ENCODE data around the gene RFX4. TPM values are rescaled to one million over a fixed set of nuclear protein-coding genes. Genes with fewer than 3 reads are reported as not detected.

RFX4 gene
- total RNA-seq, 1 experiment from 2014 or later: not detected

DNA sequence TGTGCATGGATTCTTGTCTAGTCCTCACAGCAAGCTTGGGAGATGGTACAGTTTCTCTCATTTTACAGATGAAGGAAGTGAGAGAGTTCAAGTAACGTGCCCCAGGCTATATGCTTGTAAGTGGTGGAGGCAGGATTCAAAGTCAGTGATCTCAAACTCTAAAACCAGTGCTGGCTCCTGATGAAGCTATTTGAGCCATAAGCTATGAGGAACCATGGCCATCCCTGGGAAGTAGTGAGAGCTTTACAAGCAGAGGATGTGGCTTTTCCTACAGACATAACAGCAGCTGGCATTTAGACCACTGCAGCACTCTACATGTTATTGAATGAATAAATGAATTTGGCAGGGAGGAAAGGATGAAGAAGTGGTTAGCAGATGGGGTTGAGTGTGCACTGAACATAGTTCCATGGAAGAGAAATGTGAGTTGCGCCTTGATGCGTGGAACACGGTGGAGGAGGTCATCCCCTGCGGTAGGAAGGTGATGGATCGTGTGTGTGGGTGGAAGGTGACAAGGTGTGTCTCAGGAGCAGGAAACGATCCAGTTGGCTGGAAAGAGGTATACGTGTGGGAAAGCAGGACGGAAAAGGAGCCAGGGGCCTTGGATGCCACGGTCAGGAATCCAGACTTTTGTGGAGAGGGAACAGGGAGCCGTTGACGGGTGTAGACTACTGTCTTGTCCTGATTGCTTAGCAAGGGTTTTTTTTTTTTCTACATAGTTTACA, 65.2 kb downstream of the RFX4 start:
- CTCF ChIA-PET: no interaction called here
- Histone ChIP-seq H3K9me3 (ENCODE audit: control insufficient read depth in 1 of 2, insufficient read depth in 1 of 2, low read depth in 1 of 2, low read length in 2 of 2) (no peaks in the 10 kb centered on the region), H3K79me2 (ENCODE audit: insufficient read depth, low read length) (no peaks in the 10 kb centered on the region), H3K27ac (ENCODE audit: low read depth, low read length) (no peak overlapping the region), H3K9ac (ENCODE audit: low read length) (no peak overlapping the region), H2AFZ (ENCODE audit: low read depth, low read length, poor library complexity, severe bottlenecking) (no peak overlapping the region), H4K20me1 (ENCODE audit: insufficient read depth) (no peaks in the 10 kb centered on the region), H3K9me2 (ENCODE audit: insufficient read depth) (no peaks in the 10 kb centered on the region), H3K4me3 (replicated peaks in 1 of 2; ENCODE audit: low read depth in 1 of 2, low read length in 2 of 2) (no peak overlapping the region), H3K36me3 (ENCODE audit: control insufficient read depth in 1 of 2, insufficient read depth in 2 of 2, low read length in 2 of 2) (no peaks in the 10 kb centered on the region), H3K27me3 (ENCODE audit: insufficient read depth, low read length) (no peaks in the 10 kb centered on the region), H3K4me2 (ENCODE audit: low read length) (no peak overlapping the region), H3K4me1 (ENCODE audit: control insufficient read depth in 1 of 2, insufficient read depth in 2 of 2, low read length in 2 of 2) (peaks cover 0 to 3% of the 10 kb centered on the region in 2 experiments; a peak in 1 of 4 replicates)
- TF ChIP-seq POLR2A (IDR thresholded peaks at IDR 0.05; ENCODE audit: borderline replicate concordance, extremely low read depth, insufficient read depth, insufficient read length) (no peak), SIN3A (IDR thresholded peaks at IDR 0.05; ENCODE audit: low read depth) (no peak), CEBPB (IDR thresholded peaks at IDR 0.05; ENCODE audit: low read depth) (no peak), SP1 (IDR thresholded peaks at IDR 0.05; ENCODE audit: low read depth) (no peak), POLR2AphosphoS5 (IDR thresholded peaks at IDR 0.05; ENCODE audit: low read depth, low read length) (no peak), ZBTB33 (IDR thresholded peaks at IDR 0.05; ENCODE audit: extremely low read depth, insufficient replicate concordance, low read length) (no peak)
- TF ChIP-seq, protein P1, sequence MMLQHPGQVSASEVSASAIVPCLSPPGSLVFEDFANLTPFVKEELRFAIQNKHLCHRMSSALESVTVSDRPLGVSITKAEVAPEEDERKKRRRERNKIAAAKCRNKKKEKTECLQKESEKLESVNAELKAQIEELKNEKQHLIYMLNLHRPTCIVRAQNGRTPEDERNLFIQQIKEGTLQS (IDR thresholded peaks at IDR 0.05): no peak
- RAD21 ChIA-PET (ENCODE audit: low non-redundant PET in 1 of 2, low total read pairs in 2 of 2, uncharacterized antibody in 2 of 2, unreplicated experiment in 2 of 2): no interaction called here
- intact Hi-C loops (cut with micrococcal nuclease): no loop called here
- no TSS peak for BruUV-seq (replicated peaks)
- POLR2A ChIA-PET: no interaction called here
- DNase-seq (ENCODE audit: low read depth, low spot score): no peak
- no peak for ATAC-seq

DNA sequence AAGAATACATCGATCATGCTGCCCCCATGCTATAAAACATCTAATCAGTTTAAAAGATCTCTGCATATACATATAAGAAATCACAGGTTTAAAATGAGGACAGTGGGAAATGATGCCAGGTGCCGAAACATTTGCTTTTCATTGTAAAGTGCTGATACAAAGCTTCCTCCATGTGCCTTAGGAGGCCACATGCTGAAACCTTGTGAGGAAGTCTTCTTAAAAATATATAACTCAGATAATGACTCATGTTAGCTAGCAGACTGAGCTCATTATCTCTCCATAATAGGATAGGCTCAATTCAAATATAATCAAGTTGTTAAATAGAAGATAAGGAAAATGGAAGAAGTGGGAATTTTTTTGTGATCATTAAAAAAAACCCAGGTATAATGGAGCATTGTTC, 65.9 kb downstream of the RFX4 start:
- no peak overlapping the region for H3K9ac ChIP-seq (ENCODE audit: low read length)
- no peaks in the 10 kb centered on the region for H3K79me2 ChIP-seq (ENCODE audit: insufficient read depth, low read length)
- ChIA-PET CTCF (no interaction called here), RAD21 (ENCODE audit: low non-redundant PET in 1 of 2, low total read pairs in 2 of 2, uncharacterized antibody in 2 of 2, unreplicated experiment in 2 of 2) (no interaction called here), POLR2A (no interaction called here)
- TF ChIP-seq POLR2A (IDR thresholded peaks at IDR 0.05; ENCODE audit: borderline replicate concordance, extremely low read depth, insufficient read depth, insufficient read length): no peak
- H3K36me3 ChIP-seq (ENCODE audit: control insufficient read depth in 1 of 2, insufficient read depth in 2 of 2, low read length in 2 of 2): no peaks in the 10 kb centered on the region
- intact Hi-C loops (cut with micrococcal nuclease): no loop called here
- no peaks in the 10 kb centered on the region for H3K4me1 ChIP-seq (ENCODE audit: control insufficient read depth in 1 of 2, insufficient read depth in 2 of 2, low read length in 2 of 2)
- no peaks in the 10 kb centered on the region for H4K20me1 ChIP-seq (ENCODE audit: insufficient read depth)
- no peak for ATAC-seq
- H3K9me3 ChIP-seq (ENCODE audit: control insufficient read depth in 1 of 2, insufficient read depth in 1 of 2, low read depth in 1 of 2, low read length in 2 of 2): no peaks in the 10 kb centered on the region
- no TSS peak for BruUV-seq (replicated peaks)
- no peak for DNase-seq (ENCODE audit: low read depth, low spot score)
- no peaks in the 10 kb centered on the region for H3K27me3 ChIP-seq (ENCODE audit: insufficient read depth, low read length)
- no peak overlapping the region for H3K4me2 ChIP-seq (ENCODE audit: low read length)
- no peak overlapping the region for H3K4me3 ChIP-seq (replicated peaks in 1 of 2; ENCODE audit: low read depth in 1 of 2, low read length in 2 of 2)
- no peak overlapping the region for H2AFZ ChIP-seq (ENCODE audit: low read depth, low read length, poor library complexity, severe bottlenecking)
- H3K9me2 ChIP-seq (ENCODE audit: insufficient read depth): no peaks in the 10 kb centered on the region
- H3K27ac ChIP-seq (ENCODE audit: low read depth, low read length): no peak overlapping the region

Measured in HCT116 (cell line).